Measurements from ENCODE around the gene P2RY14. TPM values are rescaled to one million over a fixed set of nuclear protein-coding genes. Genes with fewer than 3 reads are reported as not detected.

P2RY14 gene
- total and polyA plus RNA-seq, 2 experiments from 2014 or later: 0.95 TPM; not detected in 1

DNA sequence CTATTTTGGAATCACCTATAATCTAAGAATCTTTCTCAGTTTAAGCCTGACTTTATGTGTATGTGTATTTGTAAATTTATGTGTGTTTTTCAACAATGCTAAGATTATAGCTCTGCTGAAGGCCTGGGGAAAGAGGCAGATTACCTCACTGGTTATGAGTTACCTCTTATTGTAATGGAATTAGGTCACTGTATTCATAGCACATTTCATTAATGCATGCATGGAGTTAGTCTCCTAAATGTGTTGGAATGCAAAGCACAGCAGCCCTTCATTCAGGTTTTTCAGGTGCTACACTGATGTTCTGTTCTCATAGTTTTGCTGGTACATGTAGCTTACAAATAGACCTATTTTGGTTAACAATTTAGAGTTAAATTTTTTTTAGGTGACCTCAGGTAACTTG is 28.8 kb upstream of the P2RY14 start:
- Mint-ChIP-seq H3K4me1 (peaks cover 60% of the 10 kb centered on the region), H3K27ac (peak overlapping the region; percentile 63), H3K36me3 (ENCODE audit: low read depth) (no peaks in the 10 kb centered on the region), H3K9me3 (no peaks in the 10 kb centered on the region), H3K4me3 (peak overlapping the region; percentile 39), H3K27me3 (ENCODE audit: insufficient read depth, low read depth, poor library complexity) (peaks cover 2% of the 10 kb centered on the region)
- no peaks in the 10 kb centered on the region for H3K9me2 ChIP-seq (ENCODE audit: insufficient read depth)
- DNase-seq (ENCODE audit: low spot score) (peak; percentile 23), ATAC-seq (peak; percentile 6; the same call in 1 of the 3 replicates)
- H3K4me2 ChIP-seq: no peak overlapping the region
- H3K4me3 ChIP-seq: no peak overlapping the region
- no peak overlapping the region for H2AFZ ChIP-seq
- H3K36me3 ChIP-seq (ENCODE audit: insufficient read depth): no peaks in the 10 kb centered on the region
- no peaks in the 10 kb centered on the region for H3K27me3 ChIP-seq (ENCODE audit: insufficient read depth)
- H3K79me2 ChIP-seq (replicated peaks; ENCODE audit: insufficient read depth): no peaks in the 10 kb centered on the region
- no peaks in the 10 kb centered on the region for H4K20me1 ChIP-seq (replicated peaks; ENCODE audit: insufficient read depth)
- H3F3A ChIP-seq (replicated peaks; ENCODE audit: low read depth): no peaks in the 10 kb centered on the region
- TF ChIP-seq, protein P1, sequence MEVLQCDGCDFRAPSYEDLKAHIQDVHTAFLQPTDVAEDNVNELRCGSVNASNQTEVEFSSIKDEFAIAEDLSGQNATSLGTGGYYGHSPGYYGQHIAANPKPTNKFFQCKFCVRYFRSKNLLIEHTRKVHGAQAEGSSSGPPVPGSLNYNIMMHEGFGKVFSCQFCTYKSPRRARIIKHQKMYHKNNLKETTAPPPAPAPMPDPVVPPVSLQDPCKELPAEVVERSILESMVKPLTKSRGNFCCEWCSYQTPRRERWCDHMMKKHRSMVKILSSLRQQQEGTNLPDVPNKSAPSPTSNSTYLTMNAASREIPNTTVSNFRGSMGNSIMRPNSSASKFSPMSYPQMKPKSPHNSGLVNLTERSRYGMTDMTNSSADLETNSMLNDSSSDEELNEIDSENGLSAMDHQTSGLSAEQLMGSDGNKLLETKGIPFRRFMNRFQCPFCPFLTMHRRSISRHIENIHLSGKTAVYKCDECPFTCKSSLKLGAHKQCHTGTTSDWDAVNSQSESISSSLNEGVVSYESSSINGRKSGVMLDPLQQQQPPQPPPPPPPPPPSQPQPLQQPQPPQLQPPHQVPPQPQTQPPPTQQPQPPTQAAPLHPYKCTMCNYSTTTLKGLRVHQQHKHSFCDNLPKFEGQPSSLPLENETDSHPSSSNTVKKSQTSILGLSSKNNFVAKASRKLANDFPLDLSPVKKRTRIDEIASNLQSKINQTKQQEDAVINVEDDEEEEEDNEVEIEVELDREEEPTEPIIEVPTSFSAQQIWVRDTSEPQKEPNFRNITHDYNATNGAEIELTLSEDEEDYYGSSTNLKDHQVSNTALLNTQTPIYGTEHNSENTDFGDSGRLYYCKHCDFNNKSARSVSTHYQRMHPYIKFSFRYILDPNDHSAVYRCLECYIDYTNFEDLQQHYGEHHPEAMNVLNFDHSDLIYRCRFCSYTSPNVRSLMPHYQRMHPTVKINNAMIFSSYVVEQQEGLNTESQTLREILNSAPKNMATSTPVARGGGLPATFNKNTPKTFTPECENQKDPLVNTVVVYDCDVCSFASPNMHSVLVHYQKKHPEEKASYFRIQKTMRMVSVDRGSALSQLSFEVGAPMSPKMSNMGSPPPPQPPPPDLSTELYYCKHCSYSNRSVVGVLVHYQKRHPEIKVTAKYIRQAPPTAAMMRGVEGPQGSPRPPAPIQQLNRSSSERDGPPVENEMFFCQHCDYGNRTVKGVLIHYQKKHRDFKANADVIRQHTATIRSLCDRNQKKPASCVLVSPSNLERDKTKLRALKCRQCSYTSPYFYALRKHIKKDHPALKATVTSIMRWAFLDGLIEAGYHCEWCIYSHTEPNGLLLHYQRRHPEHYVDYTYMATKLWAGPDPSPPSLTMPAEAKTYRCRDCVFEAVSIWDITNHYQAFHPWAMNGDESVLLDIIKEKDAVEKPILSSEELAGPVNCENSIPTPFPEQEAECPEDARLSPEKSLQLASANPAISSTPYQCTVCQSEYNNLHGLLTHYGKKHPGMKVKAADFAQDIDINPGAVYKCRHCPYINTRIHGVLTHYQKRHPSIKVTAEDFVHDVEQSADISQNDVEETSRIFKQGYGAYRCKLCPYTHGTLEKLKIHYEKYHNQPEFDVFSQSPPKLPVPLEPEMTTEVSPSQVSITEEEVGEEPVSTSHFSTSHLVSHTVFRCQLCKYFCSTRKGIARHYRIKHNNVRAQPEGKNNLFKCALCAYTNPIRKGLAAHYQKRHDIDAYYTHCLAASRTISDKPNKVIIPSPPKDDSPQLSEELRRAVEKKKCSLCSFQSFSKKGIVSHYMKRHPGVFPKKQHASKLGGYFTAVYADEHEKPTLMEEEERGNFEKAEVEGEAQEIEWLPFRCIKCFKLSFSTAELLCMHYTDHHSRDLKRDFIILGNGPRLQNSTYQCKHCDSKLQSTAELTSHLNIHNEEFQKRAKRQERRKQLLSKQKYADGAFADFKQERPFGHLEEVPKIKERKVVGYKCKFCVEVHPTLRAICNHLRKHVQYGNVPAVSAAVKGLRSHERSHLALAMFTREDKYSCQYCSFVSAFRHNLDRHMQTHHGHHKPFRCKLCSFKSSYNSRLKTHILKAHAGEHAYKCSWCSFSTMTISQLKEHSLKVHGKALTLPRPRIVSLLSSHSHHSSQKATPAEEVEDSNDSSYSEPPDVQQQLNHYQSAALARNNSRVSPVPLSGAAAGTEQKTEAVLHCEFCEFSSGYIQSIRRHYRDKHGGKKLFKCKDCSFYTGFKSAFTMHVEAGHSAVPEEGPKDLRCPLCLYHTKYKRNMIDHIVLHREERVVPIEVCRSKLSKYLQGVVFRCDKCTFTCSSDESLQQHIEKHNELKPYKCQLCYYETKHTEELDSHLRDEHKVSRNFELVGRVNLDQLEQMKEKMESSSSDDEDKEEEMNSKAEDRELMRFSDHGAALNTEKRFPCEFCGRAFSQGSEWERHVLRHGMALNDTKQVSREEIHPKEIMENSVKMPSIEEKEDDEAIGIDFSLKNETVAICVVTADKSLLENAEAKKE (CRISPR knock-in tag; IDR thresholded peaks at IDR 0.05): no peak
- TF ChIP-seq, protein P2, sequence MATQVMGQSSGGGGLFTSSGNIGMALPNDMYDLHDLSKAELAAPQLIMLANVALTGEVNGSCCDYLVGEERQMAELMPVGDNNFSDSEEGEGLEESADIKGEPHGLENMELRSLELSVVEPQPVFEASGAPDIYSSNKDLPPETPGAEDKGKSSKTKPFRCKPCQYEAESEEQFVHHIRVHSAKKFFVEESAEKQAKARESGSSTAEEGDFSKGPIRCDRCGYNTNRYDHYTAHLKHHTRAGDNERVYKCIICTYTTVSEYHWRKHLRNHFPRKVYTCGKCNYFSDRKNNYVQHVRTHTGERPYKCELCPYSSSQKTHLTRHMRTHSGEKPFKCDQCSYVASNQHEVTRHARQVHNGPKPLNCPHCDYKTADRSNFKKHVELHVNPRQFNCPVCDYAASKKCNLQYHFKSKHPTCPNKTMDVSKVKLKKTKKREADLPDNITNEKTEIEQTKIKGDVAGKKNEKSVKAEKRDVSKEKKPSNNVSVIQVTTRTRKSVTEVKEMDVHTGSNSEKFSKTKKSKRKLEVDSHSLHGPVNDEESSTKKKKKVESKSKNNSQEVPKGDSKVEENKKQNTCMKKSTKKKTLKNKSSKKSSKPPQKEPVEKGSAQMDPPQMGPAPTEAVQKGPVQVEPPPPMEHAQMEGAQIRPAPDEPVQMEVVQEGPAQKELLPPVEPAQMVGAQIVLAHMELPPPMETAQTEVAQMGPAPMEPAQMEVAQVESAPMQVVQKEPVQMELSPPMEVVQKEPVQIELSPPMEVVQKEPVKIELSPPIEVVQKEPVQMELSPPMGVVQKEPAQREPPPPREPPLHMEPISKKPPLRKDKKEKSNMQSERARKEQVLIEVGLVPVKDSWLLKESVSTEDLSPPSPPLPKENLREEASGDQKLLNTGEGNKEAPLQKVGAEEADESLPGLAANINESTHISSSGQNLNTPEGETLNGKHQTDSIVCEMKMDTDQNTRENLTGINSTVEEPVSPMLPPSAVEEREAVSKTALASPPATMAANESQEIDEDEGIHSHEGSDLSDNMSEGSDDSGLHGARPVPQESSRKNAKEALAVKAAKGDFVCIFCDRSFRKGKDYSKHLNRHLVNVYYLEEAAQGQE (IDR thresholded peaks at IDR 0.05; ENCODE audit: unreplicated experiment): no peak
- TF ChIP-seq, protein P3, sequence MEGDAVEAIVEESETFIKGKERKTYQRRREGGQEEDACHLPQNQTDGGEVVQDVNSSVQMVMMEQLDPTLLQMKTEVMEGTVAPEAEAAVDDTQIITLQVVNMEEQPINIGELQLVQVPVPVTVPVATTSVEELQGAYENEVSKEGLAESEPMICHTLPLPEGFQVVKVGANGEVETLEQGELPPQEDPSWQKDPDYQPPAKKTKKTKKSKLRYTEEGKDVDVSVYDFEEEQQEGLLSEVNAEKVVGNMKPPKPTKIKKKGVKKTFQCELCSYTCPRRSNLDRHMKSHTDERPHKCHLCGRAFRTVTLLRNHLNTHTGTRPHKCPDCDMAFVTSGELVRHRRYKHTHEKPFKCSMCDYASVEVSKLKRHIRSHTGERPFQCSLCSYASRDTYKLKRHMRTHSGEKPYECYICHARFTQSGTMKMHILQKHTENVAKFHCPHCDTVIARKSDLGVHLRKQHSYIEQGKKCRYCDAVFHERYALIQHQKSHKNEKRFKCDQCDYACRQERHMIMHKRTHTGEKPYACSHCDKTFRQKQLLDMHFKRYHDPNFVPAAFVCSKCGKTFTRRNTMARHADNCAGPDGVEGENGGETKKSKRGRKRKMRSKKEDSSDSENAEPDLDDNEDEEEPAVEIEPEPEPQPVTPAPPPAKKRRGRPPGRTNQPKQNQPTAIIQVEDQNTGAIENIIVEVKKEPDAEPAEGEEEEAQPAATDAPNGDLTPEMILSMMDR (conservative IDR thresholded peaks at IDR 0.05; ENCODE audit: low read depth in 2 of 2): no peak
- TF ChIP-seq, protein P4, sequence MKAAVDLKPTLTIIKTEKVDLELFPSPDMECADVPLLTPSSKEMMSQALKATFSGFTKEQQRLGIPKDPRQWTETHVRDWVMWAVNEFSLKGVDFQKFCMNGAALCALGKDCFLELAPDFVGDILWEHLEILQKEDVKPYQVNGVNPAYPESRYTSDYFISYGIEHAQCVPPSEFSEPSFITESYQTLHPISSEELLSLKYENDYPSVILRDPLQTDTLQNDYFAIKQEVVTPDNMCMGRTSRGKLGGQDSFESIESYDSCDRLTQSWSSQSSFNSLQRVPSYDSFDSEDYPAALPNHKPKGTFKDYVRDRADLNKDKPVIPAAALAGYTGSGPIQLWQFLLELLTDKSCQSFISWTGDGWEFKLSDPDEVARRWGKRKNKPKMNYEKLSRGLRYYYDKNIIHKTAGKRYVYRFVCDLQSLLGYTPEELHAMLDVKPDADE (IDR thresholded peaks at IDR 0.05): no peak
- no peak for TF ChIP-seq POLR2AphosphoS5 (IDR thresholded peaks at IDR 0.05; ENCODE audit: low read depth)
- TF ChIP-seq EZH2 (IDR thresholded peaks at IDR 0.05; ENCODE audit: low read depth, unreplicated experiment): no peak
- no peak for TF ChIP-seq NANOG (IDR thresholded peaks at IDR 0.05; ENCODE audit: borderline replicate concordance)
- no peak for TF ChIP-seq ZNF114 (CRISPR knock-in tag; IDR thresholded peaks at IDR 0.05)
- no peak for TF ChIP-seq EZH2phosphoT487 (IDR thresholded peaks at IDR 0.05; ENCODE audit: unreplicated experiment)
- no peak for TF ChIP-seq JUNB (IDR thresholded peaks at IDR 0.05; ENCODE audit: unreplicated experiment)
- TF ChIP-seq ZNF331 (CRISPR knock-in tag; IDR thresholded peaks at IDR 0.05; ENCODE audit: low read depth): no peak
- no peak for TF ChIP-seq STAT1 (IDR thresholded peaks at IDR 0.05; ENCODE audit: unreplicated experiment)
- no peak for TF ChIP-seq CREB1 (CRISPR knock-in tag; IDR thresholded peaks at IDR 0.05; ENCODE audit: low read depth)
- H3K4me1 ChIP-seq (ENCODE audit: insufficient read depth): peaks cover 12% of the 10 kb centered on the region
- H3K27ac ChIP-seq (ENCODE audit: low read depth): no peak overlapping the region
